ACHN (cell line): ENCODE measurements around the gene YWHAB.
A peak's percentile ranks its signal among the peaks of the same experiment; 100 is the strongest.

ENCODE experiments used
- DNase-seq: peaks from one replicate; pipeline ENCODE4 v3.0.0-alpha.2; 2015
- in situ Hi-C: cut with HindIII; loops from 2 replicates; pipeline ENCODE4 v1.10.0; 2017; ENCODE audit warnings: low sequenced_read_pairs, low pct_ligation_motif_present, low pct_unique_long_range_greater_than_20kb

YWHAB gene

GRCh38 chr20:44885392-44886265 is at the start of gene YWHAB:
TSS of gene YWHAB (plus strand) at chr20:44885705. CDS start at chr20:44901534, 15,829 bp downstream.
- in situ Hi-C loops = no loop called here
- peak; percentile 97 for DNase-seq

- in situ Hi-C loops = no loop called here
- no peak for DNase-seq
Observed at GRCh38 chr20:44836601-44837120, 48.8 kb upstream of the YWHAB start.

GRCh38 chr20:44837946-44838345 is 47.6 kb upstream of the YWHAB start:
- DNase-seq = no peak
- in situ Hi-C loops = no loop called here

GRCh38 chr20:44838521-44838920 is 47.0 kb upstream of the YWHAB start:
- in situ Hi-C loops = no loop called here
- no peak for DNase-seq

- in situ Hi-C loops = no loop called here
- no peak for DNase-seq
Observed at GRCh38 chr20:44839481-44839880, 46.0 kb upstream of the YWHAB start.

GRCh38 chr20:44840826-44841225 is 44.7 kb upstream of the YWHAB start:
- in situ Hi-C loops = no loop called here
- DNase-seq = no peak

- in situ Hi-C loops = no loop called here
- DNase-seq = no peak
Observed at GRCh38 chr20:44841955-44842354, 43.5 kb upstream of the YWHAB start.

GRCh38 chr20:44843876-44844275 is 41.6 kb upstream of the YWHAB start:
- in situ Hi-C loops = no loop called here
- DNase-seq = no peak

- DNase-seq = no peak
Observed at GRCh38 chr20:44848254-44849015, 37.1 kb upstream of the YWHAB start.

GRCh38 chr20:44849703-44850102 is 35.8 kb upstream of the YWHAB start:
- no peak for DNase-seq
- in situ Hi-C loops = no loop called here

More at GRCh38 chr20:44848254-44849015, 37.1 kb upstream of the YWHAB start:
- in situ Hi-C loops = no loop called here

- DNase-seq = no peak
- in situ Hi-C loops = no loop called here
Observed at GRCh38 chr20:44850272-44850671, 35.2 kb upstream of the YWHAB start.

- in situ Hi-C loops = no loop called here
- no peak for DNase-seq
Observed at GRCh38 chr20:44850837-44851236, 34.7 kb upstream of the YWHAB start.

GRCh38 chr20:44851545-44851944 is 34.0 kb upstream of the YWHAB start:
- in situ Hi-C loops = no loop called here
- DNase-seq = no peak

GRCh38 chr20:44856442-44856841 is 29.1 kb upstream of the YWHAB start:
- in situ Hi-C loops = no loop called here

GRCh38 chr20:44856856-44857448 is 28.6 kb upstream of the YWHAB start:
- DNase-seq = no peak
- in situ Hi-C loops = no loop called here

More at GRCh38 chr20:44856442-44856841, 29.1 kb upstream of the YWHAB start:
- DNase-seq = no peak

- no peak for DNase-seq
- in situ Hi-C loops = no loop called here
Observed at GRCh38 chr20:44858606-44859360, 26.7 kb upstream of the YWHAB start.

- DNase-seq = no peak
- in situ Hi-C loops = no loop called here
Observed at GRCh38 chr20:44861531-44862006, 23.9 kb upstream of the YWHAB start.

- in situ Hi-C loops = no loop called here
- DNase-seq = no peak
Observed at GRCh38 chr20:44862286-44862685, 23.2 kb upstream of the YWHAB start.
